HG03575 (cell line): Measurements from ENCODE around the gene CNN2.

ENCODE experiments used
- ATAC-seq: cut with Tn5 transposase; IDR thresholded peaks from one replicate; pipeline ENCODE4 v1.9.1; 2021; ENCODE audit not compliant: unreplicated experiment, insufficient number of reproducible peaks, low FRiP score; ENCODE audit errors: extremely low read depth

CNN2 gene

GRCh38 chr19:1041835-1042685 lies 15.7 kb downstream of the CNN2 start:
- no peak for ATAC-seq

- no peak for ATAC-seq
Observed at GRCh38 chr19:1042689-1043511, 16.5 kb downstream of the CNN2 start.

GRCh38 chr19:1045247-1045603 lies 18.8 kb downstream of the CNN2 start:
- ATAC-seq: no peak

- no peak for ATAC-seq
Observed at GRCh38 chr19:1046117-1046626, 19.8 kb downstream of the CNN2 start.

- no peak for ATAC-seq
Observed at GRCh38 chr19:1046836-1047695, 20.7 kb downstream of the CNN2 start.

GRCh38 chr19:1047696-1048147 lies 21.3 kb downstream of the CNN2 start:
- no peak for ATAC-seq

GRCh38 chr19:1049106-1049505 lies 22.7 kb downstream of the CNN2 start:
- ATAC-seq: no peak

GRCh38 chr19:1049800-1050199 lies 23.4 kb downstream of the CNN2 start:
- ATAC-seq: no peak

GRCh38 chr19:1050989-1051788 lies 24.8 kb downstream of the CNN2 start:
- ATAC-seq: no peak

GRCh38 chr19:1051791-1052190 lies 25.4 kb downstream of the CNN2 start:
- no peak for ATAC-seq

- ATAC-seq: no peak
Observed at GRCh38 chr19:1052349-1052975, 26.1 kb downstream of the CNN2 start.

- ATAC-seq: no peak
Observed at GRCh38 chr19:1053176-1054101, 27.0 kb downstream of the CNN2 start.

GRCh38 chr19:1054102-1055027 lies 28.0 kb downstream of the CNN2 start:
- no peak for ATAC-seq

GRCh38 chr19:1055028-1055425 lies 28.6 kb downstream of the CNN2 start:
- no peak for ATAC-seq

- no peak for ATAC-seq
Observed at GRCh38 chr19:1055886-1056620, 29.6 kb downstream of the CNN2 start.
